Measurements from ENCODE around the gene SLC28A1.

The SLC28A1 gene

GRCh38 chr15:84988909-84989644 lies 104.6 kb downstream of the SLC28A1 start:
- DNase-seq (ENCODE audit: extremely low read depth in 1 of 2, low read depth in 1 of 2), result no peak

- DNase-seq (ENCODE audit: extremely low read depth in 1 of 2, low read depth in 1 of 2), result no peak
These were observed 106.0 kb downstream of the SLC28A1 start for GRCh38 chr15:84990507-84990906.

- DNase-seq (ENCODE audit: extremely low read depth in 1 of 2, low read depth in 1 of 2), result no peak
These were observed 106.7 kb downstream of the SLC28A1 start for GRCh38 chr15:84991014-84991712.

GRCh38 chr15:84992157-84992944 lies 107.9 kb downstream of the SLC28A1 start:
- no peak for DNase-seq (ENCODE audit: extremely low read depth in 1 of 2, low read depth in 1 of 2)

Measured in activated CD8-positive, alpha-beta memory T cell treated with anti-CD3 and anti-CD28 coated beads for 1 hour (primary cell).